Measurements from ENCODE around the gene UCK2.

The UCK2 gene

GRCh38 chr1:165892935-165893334 lies 65.5 kb downstream of the UCK2 start:
- no peak overlapping the region for H2AFZ ChIP-seq
- H3K4me1 ChIP-seq: no peaks in the 10 kb centered on the region
- H3K4me3 ChIP-seq (ENCODE audit: low read depth, low read length): no peak overlapping the region
- no peaks in the 10 kb centered on the region for H3K9me3 ChIP-seq (ENCODE audit: control insufficient read depth, low read length)
- TF ChIP-seq CTCF (IDR thresholded peaks at IDR 0.05): no peak
- H3K79me2 ChIP-seq: no peaks in the 10 kb centered on the region
- H3K4me2 ChIP-seq (ENCODE audit: low read length): no peak overlapping the region
- no peak overlapping the region for H3K27ac ChIP-seq
- H3K36me3 ChIP-seq (ENCODE audit: control insufficient read depth, insufficient read depth, low read length): no peaks in the 10 kb centered on the region
- H3K27me3 ChIP-seq (ENCODE audit: control insufficient read depth, insufficient read depth, low read length): no peaks in the 10 kb centered on the region
- no peak overlapping the region for H3K9ac ChIP-seq

GRCh38 chr1:165893507-165893906 lies 66.1 kb downstream of the UCK2 start:
- H3K79me2 ChIP-seq: no peaks in the 10 kb centered on the region
- no peaks in the 10 kb centered on the region for H3K36me3 ChIP-seq (ENCODE audit: control insufficient read depth, insufficient read depth, low read length)
- no peak overlapping the region for H3K4me2 ChIP-seq (ENCODE audit: low read length)
- no peak overlapping the region for H3K4me3 ChIP-seq (ENCODE audit: low read depth, low read length)
- no peak overlapping the region for H3K9ac ChIP-seq
- H3K27ac ChIP-seq: no peak overlapping the region
- no peak for TF ChIP-seq CTCF (IDR thresholded peaks at IDR 0.05)
- no peaks in the 10 kb centered on the region for H3K4me1 ChIP-seq
- H3K27me3 ChIP-seq (ENCODE audit: control insufficient read depth, insufficient read depth, low read length): no peaks in the 10 kb centered on the region
- H2AFZ ChIP-seq: no peak overlapping the region
- no peaks in the 10 kb centered on the region for H3K9me3 ChIP-seq (ENCODE audit: control insufficient read depth, low read length)

GRCh38 chr1:165894591-165894990 lies 67.2 kb downstream of the UCK2 start:
- Histone ChIP-seq H3K4me1 (no peaks in the 10 kb centered on the region), H2AFZ (no peak overlapping the region), H3K4me3 (ENCODE audit: low read depth, low read length) (no peak overlapping the region), H3K9ac (no peak overlapping the region), H3K4me2 (ENCODE audit: low read length) (no peak overlapping the region), H3K27me3 (ENCODE audit: control insufficient read depth, insufficient read depth, low read length) (no peaks in the 10 kb centered on the region), H3K9me3 (ENCODE audit: control insufficient read depth, low read length) (no peaks in the 10 kb centered on the region), H3K36me3 (ENCODE audit: control insufficient read depth, insufficient read depth, low read length) (no peaks in the 10 kb centered on the region), H3K79me2 (no peaks in the 10 kb centered on the region), H3K27ac (no peak overlapping the region)
- no peak for TF ChIP-seq CTCF (IDR thresholded peaks at IDR 0.05)

- Histone ChIP-seq H3K9ac (no peak overlapping the region), H3K4me2 (ENCODE audit: low read length) (no peak overlapping the region), H2AFZ (no peak overlapping the region), H3K9me3 (ENCODE audit: control insufficient read depth, low read length) (no peaks in the 10 kb centered on the region), H3K27ac (no peak overlapping the region), H3K79me2 (no peaks in the 10 kb centered on the region), H3K27me3 (ENCODE audit: control insufficient read depth, insufficient read depth, low read length) (no peaks in the 10 kb centered on the region), H3K4me1 (no peaks in the 10 kb centered on the region), H3K4me3 (ENCODE audit: low read depth, low read length) (no peak overlapping the region), H3K36me3 (ENCODE audit: control insufficient read depth, insufficient read depth, low read length) (no peaks in the 10 kb centered on the region)
- no peak for TF ChIP-seq CTCF (IDR thresholded peaks at IDR 0.05)
These were observed 68.0 kb downstream of the UCK2 start for GRCh38 chr1:165895451-165895871.

- H3K9me3 ChIP-seq (ENCODE audit: control insufficient read depth, low read length): no peaks in the 10 kb centered on the region
- H3K4me1 ChIP-seq: no peaks in the 10 kb centered on the region
- no peak overlapping the region for H3K4me3 ChIP-seq (ENCODE audit: low read depth, low read length)
- no peaks in the 10 kb centered on the region for H3K27me3 ChIP-seq (ENCODE audit: control insufficient read depth, insufficient read depth, low read length)
- H3K4me2 ChIP-seq (ENCODE audit: low read length): no peak overlapping the region
- no peaks in the 10 kb centered on the region for H3K36me3 ChIP-seq (ENCODE audit: control insufficient read depth, insufficient read depth, low read length)
- H3K79me2 ChIP-seq: no peaks in the 10 kb centered on the region
- H2AFZ ChIP-seq: no peak overlapping the region
- no peak for TF ChIP-seq CTCF (IDR thresholded peaks at IDR 0.05)
- H3K9ac ChIP-seq: no peak overlapping the region
- H3K27ac ChIP-seq: no peak overlapping the region
These were observed 68.9 kb downstream of the UCK2 start for GRCh38 chr1:165896277-165896676.

Data from parathyroid adenoma (tissue), 2 donors.